Measurements from ENCODE around the gene PPP6R3. TPM values are rescaled to one million over a fixed set of nuclear protein-coding genes. Genes with fewer than 3 reads are reported as not detected.

Gene PPP6R3
- total and polyA plus RNA-seq, 2 of the 13 experiments (the other 11 are each of a cell fraction or from before 2014, with no cell fraction given), result 41.2 to 83.4 TPM

DNA sequence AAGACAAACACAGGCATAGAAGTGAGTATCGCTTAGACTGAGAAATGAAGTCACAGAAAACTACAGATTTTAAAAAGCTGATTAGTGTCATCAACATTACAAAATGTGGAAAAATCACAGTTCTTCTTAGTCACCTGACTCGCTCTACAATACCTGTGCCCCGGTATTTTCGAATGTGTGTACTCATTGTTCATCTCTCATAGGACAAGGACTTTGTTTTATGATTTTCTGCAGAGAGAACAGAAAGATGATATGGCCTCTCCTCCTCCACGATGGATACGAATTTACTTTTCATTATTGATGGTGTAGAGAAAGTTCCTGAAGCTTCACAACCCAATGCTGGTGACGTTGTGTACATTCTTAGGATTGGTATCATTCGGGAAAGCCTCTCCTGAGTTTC is 194.4 kb downstream of the PPP6R3 start:
- Histone ChIP-seq H3K27me3 (ENCODE audit: control insufficient read depth in 1 of 2, insufficient read depth in 2 of 2, low read length in 2 of 2) (peaks cover 14 to 72% of the 10 kb centered on the region in 2 experiments), H3K79me2 (ENCODE audit: insufficient read depth, low read length) (no peaks in the 10 kb centered on the region), H4K20me1 (ENCODE audit: insufficient read depth, low read length) (no peaks in the 10 kb centered on the region), H3K4me3 (replicated peaks in 1 of 3; ENCODE audit: insufficient read depth in 1 of 3, low read depth in 2 of 3, low read length in 3 of 3) (no peak overlapping the region), H3K4me1 (ENCODE audit: insufficient read depth, low read length) (peaks cover 5% of the 10 kb centered on the region), H3K4me2 (ENCODE audit: low read depth, low read length) (no peak overlapping the region), H3K9ac (ENCODE audit: insufficient read depth, low read depth, low read length) (no peak overlapping the region), H3K27ac (ENCODE audit: extremely low read length, insufficient read depth, low read length) (no peak overlapping the region), H3K36me3 (replicated peaks in 1 of 2; ENCODE audit: control insufficient read depth in 1 of 2, insufficient read depth in 2 of 2, low read length in 2 of 2) (no peaks in the 10 kb centered on the region), H2AFZ (ENCODE audit: low read length) (no peak overlapping the region), H3K9me3 (ENCODE audit: low read length) (no peaks in the 10 kb centered on the region)
- ChIA-PET POLR2A (no interaction called here), CTCF (ENCODE audit: low intra/inter-chr PET ratio, low total read pairs) (no interaction called here)
- TF ChIP-seq PRMT3 (CRISPR knock-in tag; IDR thresholded peaks at IDR 0.05; ENCODE audit: borderline replicate concordance, low read depth) (no peak), FOXM1 (CRISPR knock-in tag; IDR thresholded peaks at IDR 0.05) (no peak), CREB1 (IDR thresholded peaks at IDR 0.05) (0 out of 2 replicates have a peak, but pooled peaks have one; percentile 19), CREB1 (CRISPR knock-in tag; IDR thresholded peaks at IDR 0.05) (no peak)
- BruUV-seq (replicated peaks), result no TSS peak
- 19% methylated on average over 8 of the region's 8 CpGs for WGBS (ENCODE audit: low lambda C conversion rate)
- intact Hi-C loops (cut with micrococcal nuclease; ENCODE audit: unreplicated experiment), result loop anchor here (10.0 kb wide), 1 partner anchor 150 kb away; no protein-coding TSS in a partner anchor
- DNase-seq (ENCODE audit: low spot score), result no peak
- ATAC-seq, result no peak
- FAIRE-seq, result no peak
- in situ Hi-C loops (cut with HindIII; ENCODE audit: extremely low pct_ligation_motif_present, low pct_unique_long_range_greater_than_20kb), result no loop called here

DNA sequence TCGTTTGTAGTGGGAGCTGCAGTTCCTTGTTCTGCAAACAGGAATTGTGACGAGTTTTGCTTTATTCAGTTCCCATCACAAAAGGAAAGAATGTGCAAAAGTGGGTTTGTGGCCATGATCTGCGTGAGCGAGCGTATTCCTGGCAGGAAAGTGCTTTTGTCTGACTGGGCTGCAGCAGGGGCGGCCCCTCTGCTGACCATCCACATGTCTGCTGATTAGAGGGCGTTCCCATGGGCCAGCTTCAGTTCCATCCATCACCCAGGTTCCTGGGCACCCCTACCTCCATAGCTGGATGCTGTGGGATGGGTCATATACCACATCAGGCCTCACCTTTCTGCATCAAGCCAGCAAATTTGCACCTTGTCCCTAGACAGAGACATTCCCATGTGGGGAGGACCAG is 194.9 kb downstream of the PPP6R3 start:
- intact Hi-C loops (cut with micrococcal nuclease; ENCODE audit: unreplicated experiment), result loop anchor here (10.0 kb wide), 1 partner anchor 149 kb away; no protein-coding TSS in a partner anchor
- WGBS (ENCODE audit: low lambda C conversion rate), result 33% methylated on average over 6 of the region's 7 CpGs
- Histone ChIP-seq H3K9ac (ENCODE audit: insufficient read depth, low read depth, low read length) (no peak overlapping the region), H3K4me3 (replicated peaks in 1 of 3; ENCODE audit: insufficient read depth in 1 of 3, low read depth in 2 of 3, low read length in 3 of 3) (no peak overlapping the region), H4K20me1 (ENCODE audit: insufficient read depth, low read length) (no peaks in the 10 kb centered on the region), H3K4me1 (ENCODE audit: insufficient read depth, low read length) (peaks cover 5% of the 10 kb centered on the region), H3K36me3 (replicated peaks in 1 of 2; ENCODE audit: control insufficient read depth in 1 of 2, insufficient read depth in 2 of 2, low read length in 2 of 2) (no peaks in the 10 kb centered on the region), H3K27me3 (ENCODE audit: control insufficient read depth in 1 of 2, insufficient read depth in 2 of 2, low read length in 2 of 2) (peaks cover 14 to 76% of the 10 kb centered on the region in 2 experiments), H3K27ac (ENCODE audit: extremely low read length, insufficient read depth, low read length) (no peak overlapping the region), H3K9me3 (ENCODE audit: low read length) (no peaks in the 10 kb centered on the region), H2AFZ (ENCODE audit: low read length) (no peak overlapping the region), H3K4me2 (ENCODE audit: low read depth, low read length) (no peak overlapping the region), H3K79me2 (ENCODE audit: insufficient read depth, low read length) (no peaks in the 10 kb centered on the region)
- TF ChIP-seq NPAS2 (CRISPR knock-in tag; IDR thresholded peaks at IDR 0.05; ENCODE audit: borderline replicate concordance) (no peak), PHF20 (CRISPR knock-in tag; IDR thresholded peaks at IDR 0.05) (no peak), ZNF670 (CRISPR knock-in tag; IDR thresholded peaks at IDR 0.05; ENCODE audit: borderline replicate concordance) (no peak), YY1 (IDR thresholded peaks at IDR 0.05; ENCODE audit: insufficient read depth, insufficient replicate concordance, low read depth, low read length) (no peak), ZNF737 (CRISPR knock-in tag; IDR thresholded peaks at IDR 0.05; ENCODE audit: borderline replicate concordance) (no peak), ZNF547 (CRISPR knock-in tag; IDR thresholded peaks at IDR 0.05) (no peak), ZSCAN29 (CRISPR knock-in tag; conservative IDR thresholded peaks at IDR 0.05) (no peak), TCF12 (IDR thresholded peaks at IDR 0.05) (no peak), TCF12 (CRISPR knock-in tag; IDR thresholded peaks at IDR 0.05) (no peak), SRSF4 (IDR thresholded peaks at IDR 0.05; ENCODE audit: low read depth, low read length, poor library complexity, severe bottlenecking) (no peak), ZNF782 (CRISPR knock-in tag; IDR thresholded peaks at IDR 0.05; ENCODE audit: borderline replicate concordance) (no peak)
- TF ChIP-seq, protein P1, sequence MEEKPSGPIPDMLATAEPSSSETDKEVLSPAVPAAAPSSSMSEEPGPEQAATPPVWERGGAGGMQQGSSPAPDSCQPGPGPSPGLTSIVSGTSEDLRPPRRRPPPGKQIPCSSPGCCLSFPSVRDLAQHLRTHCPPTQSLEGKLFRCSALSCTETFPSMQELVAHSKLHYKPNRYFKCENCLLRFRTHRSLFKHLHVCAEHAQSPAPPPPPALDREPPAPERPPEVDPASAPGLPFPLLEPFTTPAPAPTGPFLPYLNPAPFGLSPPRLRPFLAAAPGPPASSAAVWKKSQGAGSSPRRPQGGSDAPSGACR (CRISPR knock-in tag; IDR thresholded peaks at IDR 0.05), result no peak
- TF ChIP-seq, protein P2, sequence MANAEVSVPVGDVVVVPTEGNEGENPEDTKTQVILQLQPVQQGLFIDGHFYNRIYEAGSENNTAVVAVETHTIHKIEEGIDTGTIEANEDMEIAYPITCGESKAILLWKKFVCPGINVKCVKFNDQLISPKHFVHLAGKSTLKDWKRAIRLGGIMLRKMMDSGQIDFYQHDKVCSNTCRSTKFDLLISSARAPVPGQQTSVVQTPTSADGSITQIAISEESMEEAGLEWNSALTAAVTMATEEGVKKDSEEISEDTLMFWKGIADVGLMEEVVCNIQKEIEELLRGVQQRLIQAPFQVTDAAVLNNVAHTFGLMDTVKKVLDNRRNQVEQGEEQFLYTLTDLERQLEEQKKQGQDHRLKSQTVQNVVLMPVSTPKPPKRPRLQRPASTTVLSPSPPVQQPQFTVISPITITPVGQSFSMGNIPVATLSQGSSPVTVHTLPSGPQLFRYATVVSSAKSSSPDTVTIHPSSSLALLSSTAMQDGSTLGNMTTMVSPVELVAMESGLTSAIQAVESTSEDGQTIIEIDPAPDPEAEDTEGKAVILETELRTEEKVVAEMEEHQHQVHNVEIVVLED (CRISPR knock-in tag; IDR thresholded peaks at IDR 0.05; ENCODE audit: borderline replicate concordance), result no peak
- FAIRE-seq, result no peak
- ATAC-seq, result no peak
- POLR2A ChIA-PET, result no interaction called here
- CTCF ChIA-PET (ENCODE audit: low intra/inter-chr PET ratio, low total read pairs), result no interaction called here
- no peak for DNase-seq (ENCODE audit: low spot score)
- BruUV-seq (replicated peaks), result no TSS peak
- in situ Hi-C loops (cut with HindIII; ENCODE audit: extremely low pct_ligation_motif_present, low pct_unique_long_range_greater_than_20kb), result no loop called here
